NCI-H82 (cell line): Measurements from ENCODE around the gene MBD5.

Source experiments
- DNase-seq: peaks from one replicate; lab custom pipeline; 2025; lab: John Stamatoyannopoulos, UW

MBD5 gene

DNA sequence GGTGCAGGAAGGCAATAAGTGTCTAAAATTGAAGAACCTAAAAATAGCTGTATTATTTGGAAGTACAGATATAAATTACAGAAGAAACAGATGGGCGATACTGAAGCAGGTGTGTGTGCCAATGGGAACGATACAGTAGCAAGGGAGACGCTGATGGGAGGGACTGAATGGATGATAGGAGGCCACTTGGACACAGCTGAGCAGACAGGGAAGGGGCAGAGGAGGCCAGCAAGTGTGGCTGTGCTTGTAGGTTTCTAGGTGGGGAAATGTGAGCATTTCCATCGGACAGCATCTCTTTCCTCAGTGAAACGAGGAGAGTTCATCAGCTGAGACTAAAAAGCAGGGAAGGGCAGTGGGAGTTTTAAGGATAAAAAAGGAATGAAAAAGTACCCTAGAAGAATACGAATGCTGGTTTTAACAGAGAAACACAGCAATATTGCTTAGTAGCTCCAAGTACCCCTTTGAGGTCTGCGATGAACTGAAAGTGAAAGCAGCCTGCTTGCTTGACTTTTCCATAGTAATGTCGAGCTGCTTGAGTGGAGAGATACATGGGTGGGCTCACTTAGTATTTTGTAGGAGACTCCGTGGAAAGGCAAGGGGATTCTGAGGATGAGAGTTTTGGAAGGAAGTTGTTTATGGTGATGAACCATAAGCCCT lies 531.9 kb downstream of the MBD5 start:
- DNase-seq: no peak

DNA sequence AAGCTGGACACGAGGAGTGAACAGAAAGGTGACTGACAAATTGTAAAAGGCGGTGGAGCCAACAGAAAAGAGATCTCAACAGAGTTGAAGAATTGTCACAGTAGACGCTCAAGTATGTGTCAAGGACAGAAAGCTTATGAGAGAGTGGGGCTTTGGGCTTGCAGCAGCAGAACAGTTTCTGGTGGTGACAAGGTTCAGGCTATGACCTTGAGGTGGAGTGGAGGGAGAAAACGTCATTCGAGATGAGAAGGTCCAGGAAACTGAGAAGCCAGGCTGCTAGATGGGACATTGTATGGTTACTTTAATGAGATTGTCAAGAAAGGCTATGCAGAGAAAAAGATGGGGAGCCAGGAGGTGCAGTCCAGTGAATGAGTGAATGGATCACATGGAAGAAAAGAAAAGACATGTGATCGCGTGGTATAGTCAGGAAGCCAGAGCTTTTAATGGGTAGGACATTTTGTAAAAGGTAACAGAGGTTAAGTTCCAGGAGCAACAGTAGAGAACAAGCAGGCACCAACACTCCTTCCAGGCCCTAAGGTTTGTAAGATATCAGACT lies 532.5 kb downstream of the MBD5 start:
- no peak for DNase-seq

DNA sequence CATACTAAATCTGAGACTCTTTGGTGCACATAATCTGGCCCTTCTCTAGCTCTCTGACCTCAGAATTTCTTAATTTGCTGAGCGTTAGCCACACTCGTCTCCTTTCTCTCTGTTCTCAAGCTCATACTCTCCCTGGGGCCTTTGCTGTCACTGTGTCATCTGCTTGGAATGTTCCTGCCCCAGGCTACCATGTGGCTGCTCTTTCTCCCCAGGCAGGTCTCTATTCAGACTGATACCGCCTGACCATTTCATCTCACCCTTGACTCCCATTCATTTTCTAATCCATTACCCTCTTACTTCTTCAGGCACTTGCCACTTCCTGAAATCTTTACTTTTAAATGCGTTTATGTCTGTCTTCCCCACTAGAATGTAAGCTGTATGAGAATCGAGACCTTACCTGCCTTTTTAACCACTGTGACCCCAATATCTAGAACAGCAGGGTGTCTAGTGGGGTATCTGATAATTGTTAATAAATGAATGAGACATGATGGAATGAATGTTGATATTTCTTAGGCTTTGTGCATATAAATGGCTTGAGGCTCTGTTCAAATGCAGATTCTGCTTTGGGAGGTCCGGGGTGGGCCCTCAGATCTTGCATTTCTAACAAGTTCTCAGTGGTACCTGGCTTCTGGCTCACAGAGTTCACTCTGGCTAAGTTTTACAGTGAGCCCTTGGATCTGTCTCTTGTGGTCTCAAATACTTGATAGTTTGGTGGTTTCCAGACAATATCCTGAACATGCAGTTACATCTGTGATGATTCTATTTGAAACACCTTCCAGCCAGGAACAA lies 533.8 kb downstream of the MBD5 start:
- DNase-seq: no peak

DNA sequence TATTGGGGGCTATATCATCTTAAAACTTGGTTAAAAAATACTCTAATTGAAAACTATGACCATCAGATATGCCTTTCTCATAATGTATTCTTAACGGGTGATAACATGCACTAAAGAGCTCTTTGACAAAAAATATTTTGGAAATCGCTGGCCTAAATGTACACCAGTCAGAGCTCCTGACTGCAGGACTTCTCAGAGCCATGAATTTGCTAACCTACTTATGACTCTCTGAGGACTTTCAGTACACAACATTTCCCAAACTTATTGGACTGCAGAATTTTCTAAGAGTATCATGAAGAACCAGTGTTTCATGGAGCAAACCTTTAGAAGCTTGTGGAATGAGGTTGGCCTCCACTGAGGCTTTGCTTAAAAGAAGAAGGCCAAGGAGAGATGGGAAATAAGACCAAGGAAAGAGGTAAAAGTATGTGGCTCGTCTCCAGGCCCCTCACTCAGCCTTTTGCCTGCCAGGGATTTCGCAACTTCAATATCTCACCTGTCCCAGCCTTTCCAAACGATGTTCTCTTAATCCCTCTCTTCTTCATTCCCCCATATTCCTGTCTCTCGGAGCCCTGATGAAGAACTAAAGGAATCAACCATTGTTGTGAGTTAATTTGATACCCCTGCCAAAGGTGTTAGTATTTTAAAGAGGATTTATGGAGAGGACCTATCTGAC lies 534.9 kb downstream of the MBD5 start:
- no peak for DNase-seq

DNA sequence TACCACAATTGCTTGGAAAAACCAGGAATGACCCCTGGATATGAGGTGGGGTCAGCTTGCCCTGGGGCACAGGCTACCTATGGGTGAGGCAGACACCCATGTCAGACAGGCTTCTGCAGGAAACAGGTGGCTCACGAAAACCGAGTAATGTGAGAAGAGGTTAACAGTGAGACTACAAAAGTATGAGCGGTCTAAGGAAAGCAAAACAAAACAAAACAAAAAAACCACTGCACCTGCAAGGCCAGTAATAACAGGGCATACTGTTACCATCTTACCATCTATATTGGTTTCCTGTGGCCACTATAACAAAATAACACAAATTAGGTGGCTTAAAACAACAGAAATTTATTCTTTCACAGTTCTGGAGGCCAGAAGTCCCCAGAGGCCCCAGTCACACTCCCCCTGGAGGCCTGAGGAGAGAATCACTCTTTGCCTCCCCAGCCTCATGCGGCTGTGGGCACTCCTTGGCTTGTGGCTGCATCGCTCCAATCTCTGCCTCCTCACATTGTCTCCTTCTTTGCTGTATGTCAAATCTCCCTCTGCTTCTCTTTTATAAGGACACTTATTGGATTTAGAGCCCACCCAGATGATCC lies 537.0 kb downstream of the MBD5 start:
- peak; percentile 14 for DNase-seq

DNA sequence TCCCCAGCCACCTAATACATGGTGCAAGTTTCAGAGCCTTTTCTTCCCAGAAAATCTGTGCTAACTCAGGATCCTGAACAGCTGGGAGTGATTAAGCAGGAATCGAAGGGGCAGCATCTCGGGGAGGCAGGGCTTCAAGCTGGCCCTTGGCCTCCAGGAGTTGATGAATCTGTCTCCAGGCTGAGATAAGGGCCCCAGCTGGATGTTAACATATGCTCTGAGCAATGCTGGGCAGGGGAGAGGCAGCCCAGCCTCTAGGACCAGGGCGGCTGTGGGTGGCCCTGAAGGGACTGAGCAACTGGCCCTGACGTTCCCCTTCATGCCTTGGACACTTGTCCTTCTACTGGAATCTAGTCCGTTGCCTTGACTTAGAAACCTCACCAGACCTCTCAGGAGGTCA lies 539.6 kb downstream of the MBD5 start:
- DNase-seq: peak; percentile 28

DNA sequence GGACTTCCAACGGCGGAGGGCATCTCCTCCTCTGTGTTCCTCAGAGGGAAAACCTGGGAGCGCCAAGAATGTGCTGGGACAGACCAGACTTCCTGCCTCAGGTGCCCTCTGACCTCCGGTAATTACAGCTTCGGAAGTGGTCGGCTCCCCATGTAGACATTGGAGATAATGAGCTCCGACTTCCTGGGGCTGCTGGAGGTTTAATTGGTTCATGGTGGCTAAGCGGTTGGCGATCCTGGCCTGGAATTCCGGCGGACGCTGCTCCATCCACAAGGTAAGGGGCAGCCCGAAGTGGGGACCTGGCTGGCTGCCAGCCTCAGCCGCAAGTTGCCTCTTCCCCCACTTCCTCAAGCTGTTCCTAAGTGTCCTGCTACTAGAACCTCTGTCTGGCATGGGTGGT lies 540.5 kb downstream of the MBD5 start:
- DNase-seq: peak; percentile 10

DNA sequence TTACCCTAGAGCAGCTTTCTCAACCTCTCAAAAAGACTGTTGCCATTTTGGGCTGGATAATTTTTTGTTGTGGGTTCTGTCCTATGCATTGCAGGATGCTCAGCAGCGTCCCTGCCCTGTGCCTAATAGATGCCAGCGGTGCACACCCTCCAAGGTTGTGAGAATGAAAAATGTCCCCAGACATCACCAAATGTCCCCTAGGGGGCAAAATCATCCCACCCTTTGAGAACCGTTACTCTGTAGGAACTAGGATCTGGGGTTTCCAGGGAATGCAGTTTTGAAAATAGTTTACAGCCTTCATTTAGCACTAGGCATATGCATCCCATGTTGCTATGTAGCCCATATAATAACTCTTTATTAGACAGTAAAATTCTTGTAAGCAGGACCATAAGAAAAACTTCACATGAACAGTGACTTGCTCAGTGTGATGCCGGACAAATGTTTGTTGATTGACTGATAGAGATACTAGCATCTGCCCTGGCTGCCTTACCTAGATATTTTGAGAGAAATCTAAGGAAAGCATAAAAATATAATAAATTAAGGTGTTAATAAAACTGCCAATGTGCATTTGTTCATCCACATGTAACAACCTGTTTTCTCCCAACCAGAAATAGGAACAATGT lies 544.5 kb downstream of the MBD5 start:
- peak; percentile 54 for DNase-seq
